Measurements from ENCODE around the gene COMMD3.

- TF ChIP-seq, protein P1, sequence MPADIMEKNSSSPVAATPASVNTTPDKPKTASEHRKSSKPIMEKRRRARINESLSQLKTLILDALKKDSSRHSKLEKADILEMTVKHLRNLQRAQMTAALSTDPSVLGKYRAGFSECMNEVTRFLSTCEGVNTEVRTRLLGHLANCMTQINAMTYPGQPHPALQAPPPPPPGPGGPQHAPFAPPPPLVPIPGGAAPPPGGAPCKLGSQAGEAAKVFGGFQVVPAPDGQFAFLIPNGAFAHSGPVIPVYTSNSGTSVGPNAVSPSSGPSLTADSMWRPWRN (IDR thresholded peaks at IDR 0.05; ENCODE audit: low read depth): no peak
- TF ChIP-seq ZSCAN29 (IDR thresholded peaks at IDR 0.05) (no peak), FOXP4 (CRISPR knock-in tag; IDR thresholded peaks at IDR 0.05; ENCODE audit: borderline replicate concordance) (no peak), CTCF (IDR thresholded peaks at IDR 0.05 in 2 of 3, conservative IDR thresholded peaks at IDR 0.05 in 1 of 3; ENCODE audit: insufficient read depth in 2 of 3, low read depth in 1 of 3, low read length in 3 of 3) (no peak), MEF2D (tag; conservative IDR thresholded peaks at IDR 0.05; ENCODE audit: low read depth) (no peak), JUND (IDR thresholded peaks at IDR 0.05; ENCODE audit: borderline replicate concordance, low read depth, low read length) (no peak), JUND (tag; IDR thresholded peaks at IDR 0.05; ENCODE audit: borderline replicate concordance, low read depth, low read length) (no peak), PREB (CRISPR knock-in tag; IDR thresholded peaks at IDR 0.05) (no peak), MAX (CRISPR knock-in tag; IDR thresholded peaks at IDR 0.05) (no peak), FOSL1 (tag; conservative IDR thresholded peaks at IDR 0.05) (no peak), NR1H2 (CRISPR knock-in tag; IDR thresholded peaks at IDR 0.05) (no peak), HDAC2 (IDR thresholded peaks at IDR 0.05) (no peak), RAD21 (CRISPR knock-in tag; conservative IDR thresholded peaks at IDR 0.05 in 1 of 2, IDR thresholded peaks at IDR 0.05 in 1 of 2) (no peak; a peak in 1 of 4 replicates)
Measured at GRCh38 chr10:22318772-22319171, 2.6 kb downstream of the COMMD3 start.

All from K562 (cell line).